HCT116 (cell line): Measurements from ENCODE around the gene POR. TPM values are rescaled to one million over a fixed set of nuclear protein-coding genes. Genes with fewer than 3 reads are reported as not detected.

Experiments used
- ATAC-seq: fragments of 200-7000 bp; cut with Tn5 transposase; 2 replicates; pipeline ENCODE4 v1.9.1; 2020; ENCODE audit warnings: mild to moderate bottlenecking, moderate library complexity
- BruUV-seq: library from RNA; stranded (reverse); fragments of 400-500 nt; replicated peaks from 2 replicates; lab custom pipeline; 2021; lab: Mats Ljungman, UMichigan
- CTCF ChIA-PET: fragments of 300-600 bp; sonication (Branson Sonifier 250); formaldehyde crosslinking; loops from one replicate; lab custom pipeline; 2021; ENCODE audit warnings: antibody characterized with exemption; lab: Charles Lee
- POLR2A ChIA-PET: fragments of 300-600, 350-600 bp; sonication (Branson Sonifier 250); formaldehyde crosslinking; loops from one replicate; lab custom pipeline; 2021; ENCODE audit warnings: antibody characterized with exemption; lab: Charles Lee
- RAD21 ChIA-PET, 2 experiments: fragments of 300-600 bp; sonication (Branson Sonifier 250); formaldehyde crosslinking; loops; one replicate each; lab custom pipeline; 2023; ENCODE audit warnings: low total read pairs in 2 of 2; ENCODE audit not compliant: uncharacterized antibody in 2 of 2, unreplicated experiment in 2 of 2, low non-redundant PET in 1 of 2; lab: Charles Lee
- DNase-seq: peaks from one replicate; pipeline ENCODE4 v3.0.0-alpha.2; 2010; ENCODE audit warnings: low read depth, low spot score
- H2AFZ ChIP-seq: fragments of 200-600 bp; shearing (Covaris generic), sonication (generic); 2 replicates; pipeline ENCODE4 v1.6.1; 2017; ENCODE audit warnings: low read depth, mixed run types, mixed read lengths, antibody characterized with exemption, low read length; ENCODE audit not compliant: poor library complexity, severe bottlenecking
- H3K27ac ChIP-seq: 2 replicates; pipeline ENCODE4 v1.5.1; 2012; ENCODE audit warnings: low read depth, low read length
- H3K27me3 ChIP-seq: fragments of 200-600 bp; sonication (generic); 2 replicates; pipeline ENCODE4 v1.6.1; 2016; ENCODE audit warnings: mixed run types, low read length, mixed read lengths; ENCODE audit not compliant: insufficient read depth
- H3K36me3 ChIP-seq, 2 experiments: fragments of 200-500 bp in 1 of 2; fragments of 200-600 bp in 1 of 2; sonication (Bioruptor generic) in 1 of 2; sonication (generic) in 1 of 2; 2 replicates each; pipeline versions ENCODE4 v1.5.1 to v1.6.1; 2014 to 2016; ENCODE audit warnings: low read length in 2 of 2, inconsistent platforms in 1 of 2, mixed read lengths in 1 of 2, mixed run types in 1 of 2; ENCODE audit not compliant: insufficient read depth in 2 of 2, control insufficient read depth in 1 of 2
- H3K4me1 ChIP-seq, 2 experiments: fragments of 200-600 bp in 1 of 2; sonication (generic) in 1 of 2; 2 replicates each; pipeline versions ENCODE4 v1.5.1 to v1.6.1; 2012 to 2017; ENCODE audit warnings: low read length in 2 of 2, inconsistent platforms in 1 of 2, mild to moderate bottlenecking in 1 of 2, mixed read lengths in 1 of 2, mixed run types in 1 of 2, moderate library complexity in 1 of 2; ENCODE audit not compliant: insufficient read depth in 2 of 2, control insufficient read depth in 1 of 2
- H3K4me2 ChIP-seq: fragments of 200-600 bp; sonication (generic); 2 replicates; pipeline ENCODE4 v1.6.1; 2017; ENCODE audit warnings: mixed run types, low read length, mixed read lengths
- H3K4me3 ChIP-seq, 2 experiments: fragments of 200-600 bp in 1 of 2; sonication (generic) in 1 of 2; replicated peaks in 1 of 2; 2 replicates each; pipeline ENCODE4 v1.5.1; 2011 to 2016; ENCODE audit warnings: low read length in 2 of 2, control low read depth in 1 of 2, low read depth in 1 of 2, mild to moderate bottlenecking in 1 of 2, mixed read lengths in 1 of 2, mixed run types in 1 of 2
- H3K79me2 ChIP-seq: fragments of 200-600 bp; sonication (generic); 2 replicates; pipeline ENCODE4 v1.6.1; 2017; ENCODE audit warnings: mild to moderate bottlenecking, mixed run types, low read length, moderate library complexity, mixed read lengths; ENCODE audit not compliant: insufficient read depth
- H3K9ac ChIP-seq: fragments of 200-600 bp; sonication (generic); 2 replicates; pipeline ENCODE4 v1.6.1; 2016; ENCODE audit warnings: low read length, mixed read lengths
- H3K9me2 ChIP-seq: fragments of 200-600 bp; sonication (generic), shearing (Covaris generic); 2 replicates; pipeline ENCODE4 v1.6.1; 2017; ENCODE audit warnings: mixed run types, mild to moderate bottlenecking, moderate library complexity; ENCODE audit not compliant: insufficient read depth
- H3K9me3 ChIP-seq, 2 experiments: fragments of 200-500 bp in 1 of 2; fragments of 200-600 bp in 1 of 2; sonication (Bioruptor generic) in 1 of 2; sonication (generic) in 1 of 2; 2 replicates each; pipeline ENCODE4 v1.6.1; 2014 to 2017; ENCODE audit warnings: low read length in 2 of 2, mixed read lengths in 2 of 2, inconsistent platforms in 1 of 2, low read depth in 1 of 2, mild to moderate bottlenecking in 1 of 2, mixed run types in 1 of 2, moderate library complexity in 1 of 2; ENCODE audit not compliant: control insufficient read depth in 1 of 2, insufficient read depth in 1 of 2
- H4K20me1 ChIP-seq: fragments of 200-600 bp; sonication (generic), shearing (Covaris generic); 2 replicates; pipeline ENCODE4 v1.6.1; 2017; ENCODE audit warnings: mixed run types, mild to moderate bottlenecking, moderate library complexity; ENCODE audit not compliant: insufficient read depth
- CBX3 ChIP-seq: IDR thresholded peaks from 2 replicates; pipeline ENCODE4 v1.6.1; 2012; ENCODE audit warnings: low read depth
- CEBPB ChIP-seq: IDR thresholded peaks from 2 replicates; pipeline ENCODE4 v1.6.1; 2012; ENCODE audit warnings: low read depth
- EZH2phosphoT487 ChIP-seq: fragments of 200-600 bp; IDR thresholded peaks from 2 replicates; pipeline ENCODE4 v1.6.1; 2018; ENCODE audit warnings: antibody characterized with exemption, borderline replicate concordance
- JUND ChIP-seq: IDR thresholded peaks from 2 replicates; pipeline ENCODE4 v1.6.1; 2012
- POLR2A ChIP-seq: IDR thresholded peaks from 2 replicates; pipeline ENCODE4 v1.7.0; 2011; ENCODE audit warnings: borderline replicate concordance; ENCODE audit not compliant: insufficient read depth, insufficient read length; ENCODE audit errors: extremely low read depth
- POLR2AphosphoS5 ChIP-seq: IDR thresholded peaks from 2 replicates; pipeline ENCODE4 v1.6.1; 2011; ENCODE audit warnings: mild to moderate bottlenecking, low read depth, low read length, moderate library complexity
- SIN3A ChIP-seq: IDR thresholded peaks from 2 replicates; pipeline ENCODE4 v1.6.1; 2012; ENCODE audit warnings: low read depth
- SP1 ChIP-seq: IDR thresholded peaks from 2 replicates; pipeline ENCODE4 v1.6.1; 2012; ENCODE audit warnings: low read depth
- SRF ChIP-seq: IDR thresholded peaks from 2 replicates; pipeline ENCODE4 v1.6.1; 2012; ENCODE audit warnings: low read depth
- ZNF274 ChIP-seq: fragments of 200-500 bp; sonication (Bioruptor generic); IDR thresholded peaks from 2 replicates; pipeline ENCODE4 v1.6.1; 2014; ENCODE audit warnings: mild to moderate bottlenecking, low read depth, low read length, inconsistent platforms
- intact Hi-C: fragments of 100-400 bp; cut with micrococcal nuclease; formaldehyde crosslinking; loops from 2 replicates; pipeline ENCODE4 v1.10.0; 2022
- total RNA-seq: library from RNA; stranded (reverse); gene quantifications from one replicate; pipeline ENCODE4 v1.2.1, GENCODE V29; 2021; ENCODE audit not compliant: unreplicated experiment
- TF ChIP-seq, protein P1 (sequence below): IDR thresholded peaks from 2 replicates; pipeline ENCODE4 v1.6.1; 2011; ENCODE audit warnings: mild to moderate bottlenecking, low read length, moderate library complexity; ENCODE audit not compliant: insufficient replicate concordance; ENCODE audit errors: extremely low read depth
- TF ChIP-seq, protein P2 (sequence below), 3 experiments: fragments of 200-600 bp in 1 of 3; sonication (generic) in 1 of 3; IDR thresholded peaks in 2 of 3; conservative IDR thresholded peaks in 1 of 3; 2 replicates each; pipeline ENCODE4 v1.5.1; 2012 to 2017; ENCODE audit warnings: low read depth in 2 of 3, low read length in 2 of 3, antibody characterized with exemption in 1 of 3, borderline replicate concordance in 1 of 3, control low read depth in 1 of 3, mild to moderate bottlenecking in 1 of 3, mixed read lengths in 1 of 3, mixed run types in 1 of 3, moderate library complexity in 1 of 3; ENCODE audit not compliant: insufficient read depth in 1 of 3

The POR gene
- total RNA-seq, 1 experiment from 2014 or later, result 120 TPM

GRCh38 chr7:75943864-75944263, 28.9 kb downstream of the POR start (continued):
- TF ChIP-seq POLR2A, result no peak
- TF ChIP-seq ZNF274, result no peak
- peak; percentile 96 for TF ChIP-seq CBX3
- peak; percentile 78 for TF ChIP-seq JUND
- TF ChIP-seq SP1, result peak; percentile 76
- peak; percentile 38; the same call in 1 of the 2 replicates for TF ChIP-seq POLR2AphosphoS5
- TF ChIP-seq, protein P1, sequence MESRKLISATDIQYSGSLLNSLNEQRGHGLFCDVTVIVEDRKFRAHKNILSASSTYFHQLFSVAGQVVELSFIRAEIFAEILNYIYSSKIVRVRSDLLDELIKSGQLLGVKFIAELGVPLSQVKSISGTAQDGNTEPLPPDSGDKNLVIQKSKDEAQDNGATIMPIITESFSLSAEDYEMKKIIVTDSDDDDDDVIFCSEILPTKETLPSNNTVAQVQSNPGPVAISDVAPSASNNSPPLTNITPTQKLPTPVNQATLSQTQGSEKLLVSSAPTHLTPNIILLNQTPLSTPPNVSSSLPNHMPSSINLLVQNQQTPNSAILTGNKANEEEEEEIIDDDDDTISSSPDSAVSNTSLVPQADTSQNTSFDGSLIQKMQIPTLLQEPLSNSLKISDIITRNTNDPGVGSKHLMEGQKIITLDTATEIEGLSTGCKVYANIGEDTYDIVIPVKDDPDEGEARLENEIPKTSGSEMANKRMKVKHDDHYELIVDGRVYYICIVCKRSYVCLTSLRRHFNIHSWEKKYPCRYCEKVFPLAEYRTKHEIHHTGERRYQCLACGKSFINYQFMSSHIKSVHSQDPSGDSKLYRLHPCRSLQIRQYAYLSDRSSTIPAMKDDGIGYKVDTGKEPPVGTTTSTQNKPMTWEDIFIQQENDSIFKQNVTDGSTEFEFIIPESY, result no peak
- TF ChIP-seq CEBPB, result no peak
- TF ChIP-seq SRF, result no peak
- TF ChIP-seq, all 23 proteins: peak for 8

DNA sequence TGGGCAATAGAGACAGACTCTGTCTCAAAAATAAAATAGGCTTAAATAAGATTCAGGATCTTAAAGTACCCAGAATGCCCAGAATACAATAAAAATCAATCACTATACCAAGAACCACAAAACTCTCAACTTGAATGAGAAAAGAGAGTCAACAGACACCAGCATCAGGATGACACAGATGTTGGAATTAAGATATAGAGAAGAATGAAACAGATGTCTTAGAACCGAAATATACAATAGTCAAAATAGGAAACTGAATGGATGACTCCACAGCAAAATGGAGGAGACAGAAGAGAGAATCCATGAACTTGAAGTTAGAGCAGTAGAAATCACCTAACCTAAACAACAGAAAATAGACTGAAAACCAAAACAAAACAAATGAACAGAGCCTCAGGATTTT, 29.6 kb downstream of the POR start:
- BruUV-seq, result no TSS peak
- Histone ChIP-seq H3K27me3 (no peaks in the 10 kb centered on the region), H3K4me1 (peaks cover 12 to 25% of the 10 kb centered on the region in 2 experiments), H3K36me3 (no peaks in the 10 kb centered on the region), H3K4me3 (no peak overlapping the region), H4K20me1 (no peaks in the 10 kb centered on the region), H3K9me2 (no peaks in the 10 kb centered on the region), H3K9ac (no peak overlapping the region), H3K9me3 (no peaks in the 10 kb centered on the region), H3K79me2 (peaks cover 3% of the 10 kb centered on the region), H3K4me2 (peak overlapping the region; percentile 27; the same call in 1 of the 2 replicates), H3K27ac (no peak overlapping the region), H2AFZ (no peak overlapping the region)
- DNase-seq (no peak), ATAC-seq (no peak)
- ChIA-PET CTCF (no interaction called here), RAD21 (no interaction called here), POLR2A (no interaction called here)
- TF ChIP-seq ZNF274, result no peak
- no peak for TF ChIP-seq EZH2phosphoT487
- no peak for TF ChIP-seq SP1
- TF ChIP-seq SIN3A, result no peak
- TF ChIP-seq POLR2A, result no peak
- TF ChIP-seq, protein P2, sequence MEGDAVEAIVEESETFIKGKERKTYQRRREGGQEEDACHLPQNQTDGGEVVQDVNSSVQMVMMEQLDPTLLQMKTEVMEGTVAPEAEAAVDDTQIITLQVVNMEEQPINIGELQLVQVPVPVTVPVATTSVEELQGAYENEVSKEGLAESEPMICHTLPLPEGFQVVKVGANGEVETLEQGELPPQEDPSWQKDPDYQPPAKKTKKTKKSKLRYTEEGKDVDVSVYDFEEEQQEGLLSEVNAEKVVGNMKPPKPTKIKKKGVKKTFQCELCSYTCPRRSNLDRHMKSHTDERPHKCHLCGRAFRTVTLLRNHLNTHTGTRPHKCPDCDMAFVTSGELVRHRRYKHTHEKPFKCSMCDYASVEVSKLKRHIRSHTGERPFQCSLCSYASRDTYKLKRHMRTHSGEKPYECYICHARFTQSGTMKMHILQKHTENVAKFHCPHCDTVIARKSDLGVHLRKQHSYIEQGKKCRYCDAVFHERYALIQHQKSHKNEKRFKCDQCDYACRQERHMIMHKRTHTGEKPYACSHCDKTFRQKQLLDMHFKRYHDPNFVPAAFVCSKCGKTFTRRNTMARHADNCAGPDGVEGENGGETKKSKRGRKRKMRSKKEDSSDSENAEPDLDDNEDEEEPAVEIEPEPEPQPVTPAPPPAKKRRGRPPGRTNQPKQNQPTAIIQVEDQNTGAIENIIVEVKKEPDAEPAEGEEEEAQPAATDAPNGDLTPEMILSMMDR (IDR thresholded peaks at IDR 0.05 in 2 of 3, conservative IDR thresholded peaks at IDR 0.05 in 1 of 3; ENCODE audit: borderline replicate concordance in 1 of 3, insufficient read depth in 1 of 3, low read depth in 2 of 3, low read length in 2 of 3), result no peak
- intact Hi-C loops, result no loop called here
